HG02884 (cell line): Measurements from ENCODE around the gene SFT2D1.
A peak's percentile ranks its signal among the peaks of the same experiment; 100 is the strongest.

Experiments used
- ATAC-seq: cut with Tn5 transposase; IDR thresholded peaks from one replicate; pipeline ENCODE4 v1.9.1; 2021; ENCODE audit warnings: mild to moderate bottlenecking, moderate library complexity; ENCODE audit not compliant: unreplicated experiment

Gene SFT2D1

GRCh38 chr6:166308769-166309589 is 33.4 kb downstream of the SFT2D1 start:
- ATAC-seq: no peak

GRCh38 chr6:166308033-166308768 is 34.1 kb downstream of the SFT2D1 start, which contains the start of gene PRR18:
PRR18 (minus strand) TSS chr6:166308392; CDS start chr6:166308142, 250 bp downstream.
- ATAC-seq: peak; percentile 48

GRCh38 chr6:166307082-166308032 is 35.0 kb downstream of the SFT2D1 start:
- ATAC-seq: peak; percentile 32

GRCh38 chr6:166306378-166307081 is 35.8 kb downstream of the SFT2D1 start:
- no peak for ATAC-seq

- no peak for ATAC-seq
Measured at GRCh38 chr6:166305562-166306117, 36.7 kb downstream of the SFT2D1 start.

GRCh38 chr6:166304106-166304505 is 38.2 kb downstream of the SFT2D1 start:
- ATAC-seq: no peak

- ATAC-seq: no peak
Measured at GRCh38 chr6:166301611-166302529, 40.5 kb downstream of the SFT2D1 start.

GRCh38 chr6:166300357-166300987 is 41.9 kb downstream of the SFT2D1 start:
- ATAC-seq: no peak

GRCh38 chr6:166297606-166298005 is 44.7 kb downstream of the SFT2D1 start:
- ATAC-seq: no peak

GRCh38 chr6:166296035-166296883 is 46.1 kb downstream of the SFT2D1 start:
- no peak for ATAC-seq

GRCh38 chr6:166293731-166294584 is 48.4 kb downstream of the SFT2D1 start:
- ATAC-seq: no peak

- no peak for ATAC-seq
Measured at GRCh38 chr6:166289207-166290060, 52.9 kb downstream of the SFT2D1 start.

- peak; percentile 92 for ATAC-seq
Measured at GRCh38 chr6:166286839-166287271, 55.5 kb downstream of the SFT2D1 start.

GRCh38 chr6:166285233-166285632 is 57.1 kb downstream of the SFT2D1 start:
- no peak for ATAC-seq

GRCh38 chr6:166284640-166285039 is 57.7 kb downstream of the SFT2D1 start:
- no peak for ATAC-seq
